ENCODE data around the gene ZNF681.

GRCh38 chr19:23784274-23784673 lies 25.6 kb upstream of the ZNF681 start:
- no peak for TF ChIP-seq POLR2A (IDR thresholded peaks at IDR 0.05; ENCODE audit: low read depth)
- TF ChIP-seq CTCF (IDR thresholded peaks at IDR 0.05), result no peak
